Sigmoid colon (tissue), 7 donors: ENCODE results near the gene METTL26. TPM values are rescaled to one million over a fixed set of nuclear protein-coding genes. Genes with fewer than 3 reads are reported as not detected.

Source experiments
- DNase-seq: peaks from one replicate; pipeline ENCODE4 v3.0.0-alpha.2; 2019
- H3K27ac ChIP-seq, 4 donors: fragments of 200-600 bp; sonication (generic); one replicate each; pipeline ENCODE4 v1.5.1; 2016 to 2019; ENCODE audit warnings: mild to moderate bottlenecking in 1 of 4
- H3K27me3 ChIP-seq, 3 donors: fragments of 200-600 bp; sonication (generic); one replicate each; pipeline ENCODE4 v1.5.1; 2019; ENCODE audit warnings: mild to moderate bottlenecking in 1 of 3
- H3K36me3 ChIP-seq, 4 donors: fragments of 200-600 bp; sonication (generic); one replicate each; pipeline ENCODE4 v1.5.1; 2016 to 2019
- H3K4me1 ChIP-seq, 4 donors: fragments of 200-600 bp; sonication (generic); one replicate each; pipeline ENCODE4 v1.5.1; 2017 to 2019
- H3K4me3 ChIP-seq, 4 donors: fragments of 200-600 bp; sonication (generic); one replicate each; pipeline ENCODE4 v1.5.1; 2017 to 2019; ENCODE audit warnings: mild to moderate bottlenecking in 2 of 4, moderate library complexity in 1 of 4
- H3K9me3 ChIP-seq, 4 donors: fragments of 200-600 bp in 3 of 4; sonication (generic) in 3 of 4; one replicate each; pipeline versions ENCODE4 v1.5.1 to v1.6.1; 2013 to 2019
- EP300 ChIP-seq, 4 donors: sonication (generic); formaldehyde crosslinking; IDR thresholded peaks; one replicate each; pipeline ENCODE4 v1.6.1; 2017; ENCODE audit warnings: antibody characterized with exemption in 4 of 4
- POLR2A ChIP-seq, 2 donors: fragments of 450-650 bp; IDR thresholded peaks; one replicate each; pipeline ENCODE4 v1.6.1; 2016; ENCODE audit warnings: antibody characterized with exemption in 2 of 2, mild to moderate bottlenecking in 2 of 2, moderate library complexity in 2 of 2
- POLR2AphosphoS5 ChIP-seq, 4 donors: sonication (generic); formaldehyde crosslinking; IDR thresholded peaks; one replicate each; pipeline ENCODE4 v1.6.1; 2017; ENCODE audit warnings: antibody characterized with exemption in 4 of 4
- WGBS, 2 donors: extraction: QIAGEN DNeasy Blood & Tissue Kit; methylation state at CpG; one replicate each; pipeline ENCODE4 v1.1.7; 2013; 5-methylcytosine and 5-hydroxymethylcytosine counted together
- intact Hi-C: fragments of 100-400 bp; cut with DNase I; formaldehyde crosslinking; loops from one replicate; pipeline ENCODE4 v1.15.1; 2023
- polyA plus RNA-seq, 3 donors: library from polyadenylated mRNA; stranded (reverse); fragments of 200-250 nt; gene quantifications; one replicate each; pipeline ENCODE4 v1.2.3, GENCODE V29; 2013
- total RNA-seq, 4 donors: library from RNA; depleted of rRNA; stranded (reverse); fragments of >200 nt; gene quantifications; one replicate each; pipeline ENCODE4 v1.1.0, GENCODE V29; 2016
- TF ChIP-seq, protein P1 (sequence below), 4 experiments: fragments of 450-650 bp in 3 of 4; fragments of 200-600 bp in 1 of 4; IDR thresholded peaks; one replicate each; pipeline ENCODE4 v1.5.1; 2016 to 2019; ENCODE audit warnings: antibody characterized with exemption in 4 of 4, mild to moderate bottlenecking in 3 of 4, moderate library complexity in 2 of 4
- donor health status: healthy with polysubstance abuse.
- donor health status: Bipolar disorder and iron deficiency.
- donor health status: healthy.

METTL26 gene
- total and polyA plus RNA-seq, 7 donors: 79.5 to 163 (median 132) TPM

DNA sequence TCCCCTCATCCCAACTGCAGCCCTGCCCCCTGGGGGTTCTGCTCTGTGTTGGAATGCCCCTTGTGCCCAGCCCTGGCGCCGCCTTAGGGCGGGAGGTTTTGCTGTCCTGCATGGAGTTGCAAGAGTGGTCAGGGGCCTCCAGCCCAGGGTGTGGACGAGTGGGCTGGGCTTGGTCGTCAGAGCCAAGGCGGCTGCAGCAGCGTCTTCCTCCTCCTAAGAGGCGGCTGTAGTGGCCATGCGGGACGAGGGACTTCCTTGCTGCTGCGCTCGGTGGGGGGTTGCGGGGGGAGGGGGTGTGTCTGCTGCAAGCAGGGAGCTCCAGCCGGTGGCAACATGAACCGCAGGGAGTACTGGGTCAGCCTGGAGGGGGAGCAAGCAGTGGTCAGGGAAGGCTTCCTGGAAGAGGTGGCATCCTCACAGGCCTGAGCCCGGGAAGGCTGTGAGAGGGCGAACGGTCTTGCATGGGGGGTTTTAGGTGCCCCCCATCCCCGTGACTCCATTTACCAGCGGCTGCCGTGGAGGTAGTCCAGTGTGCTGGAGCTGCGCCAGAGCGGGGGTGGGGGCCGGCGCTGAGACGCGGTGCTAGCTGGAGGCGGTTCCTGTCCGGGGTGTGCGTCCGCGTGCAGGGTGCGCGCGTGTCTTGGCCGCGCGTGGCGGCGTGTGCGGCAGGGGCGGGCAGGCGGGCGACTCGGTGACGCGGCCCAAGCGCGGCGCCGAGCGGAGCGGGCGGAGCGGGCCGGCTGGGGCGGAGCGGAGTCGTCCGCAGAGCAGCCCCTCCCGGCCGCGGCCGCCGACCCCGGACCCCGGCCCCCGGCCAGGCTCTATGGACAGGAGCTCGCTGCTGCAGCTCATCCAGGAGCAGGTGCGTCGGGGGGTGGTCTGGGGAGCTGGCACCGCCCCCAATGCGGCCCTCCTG, 39.1 kb upstream of the METTL26 start, which contains the start of gene RHBDL1:
TSS of gene RHBDL1 (plus strand) at position 704 of the 916 bp plus-strand sequence. CDS start at position 824, 120 bp downstream.
- Histone ChIP-seq H3K27me3 (no peaks in the 10 kb centered on the region), H3K4me3 (peak within 1 kb of the TSS; percentile 10 to 48 (median 36)), H3K9me3 (no peaks in the 10 kb centered on the region), H3K36me3 (peaks cover 29 to 40% (median 32%) of the 10 kb centered on the region in 4 donors), H3K4me1 (peaks cover 0 to 29% (median 21%) of the 10 kb centered on the region in 4 donors), H3K27ac (peak within 1 kb of the TSS in 3 of 4 donors; percentile 38 to 41 (median 41))
- 2 to 5% methylated on average over 73 of the region's 73 CpGs for WGBS, 2 donors
- peak in 1 of 4 donors; percentile 7 for TF ChIP-seq POLR2AphosphoS5 (IDR thresholded peaks at IDR 0.05)
- TF ChIP-seq POLR2A (IDR thresholded peaks at IDR 0.05): no peak
- DNase-seq: no peak
- intact Hi-C loops: no loop called here

DNA sequence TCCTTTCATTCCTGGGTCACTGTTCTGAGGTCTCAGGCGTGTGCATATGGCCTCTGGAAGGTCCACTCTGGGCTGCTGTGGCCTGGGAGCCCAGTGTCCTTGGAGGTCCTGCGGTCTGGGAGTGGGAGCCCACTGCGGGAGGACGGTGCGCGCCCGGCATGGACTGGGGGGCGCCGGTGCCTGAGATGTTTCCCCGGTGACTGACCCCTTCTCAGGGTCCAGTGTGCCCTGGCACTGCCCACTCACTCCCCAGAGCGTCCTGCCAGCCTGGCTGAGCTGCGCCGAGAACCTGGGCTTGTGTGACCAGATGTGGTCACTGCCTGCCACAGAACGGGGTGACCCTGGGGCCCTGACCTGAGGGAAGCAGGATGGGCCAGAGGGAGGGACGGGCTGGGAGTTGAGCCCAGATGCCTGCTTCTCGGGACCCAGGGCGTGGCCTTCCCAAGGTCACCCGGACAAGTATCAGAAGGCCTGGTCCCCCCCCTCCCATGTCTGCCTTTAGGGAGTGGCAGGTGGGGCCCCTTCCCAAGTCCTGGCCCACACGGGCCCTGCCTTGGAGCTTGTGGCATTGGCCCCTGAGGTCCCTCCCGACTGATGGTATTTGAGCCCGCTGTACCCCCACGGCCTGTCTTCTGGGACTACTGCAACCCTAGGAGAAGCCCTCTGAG, 38.2 kb upstream of the METTL26 start:
- peaks cover 33 to 48% (median 39%) of the 10 kb centered on the region in 4 donors for H3K36me3 ChIP-seq
- H3K4me1 ChIP-seq: peaks cover 0 to 32% (median 21%) of the 10 kb centered on the region in 4 donors
- 73 to 85% methylated on average over 22 of the region's 22 CpGs for WGBS, 2 donors

DNA sequence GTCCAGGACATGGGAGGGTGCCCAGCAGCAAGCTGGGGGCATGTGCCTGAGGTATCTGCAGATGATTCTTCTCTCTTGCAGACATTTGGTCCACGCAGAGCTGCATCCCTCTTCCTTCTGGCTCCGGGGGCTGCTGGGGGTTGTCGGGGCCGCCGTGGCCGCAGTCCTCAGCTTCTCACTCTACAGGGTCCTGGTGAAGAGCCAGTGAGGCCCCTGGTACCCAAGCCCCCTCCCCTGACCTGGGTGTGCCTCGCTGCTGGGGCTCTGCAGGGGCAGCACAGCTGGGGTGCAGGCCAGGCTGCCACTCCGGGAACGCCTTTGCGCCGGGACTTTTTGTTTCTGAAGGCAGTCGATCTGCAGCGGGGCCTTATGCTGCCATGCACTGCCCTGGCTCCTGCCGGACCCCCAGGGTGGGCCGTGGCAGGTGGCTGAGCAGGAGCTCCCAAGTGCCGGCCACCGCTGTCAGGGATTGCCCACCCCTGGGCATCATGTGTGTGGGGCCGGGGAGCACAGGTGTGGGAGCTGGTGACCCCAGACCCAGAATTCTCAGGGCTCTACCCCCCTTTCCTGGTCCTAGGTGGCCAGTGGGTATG, 37.4 kb upstream of the METTL26 start:
- Histone ChIP-seq H3K27ac (no peak overlapping the region), H3K36me3 (peaks cover 33 to 48% (median 39%) of the 10 kb centered on the region in 4 donors), H3K4me1 (peaks cover 0 to 35% (median 26%) of the 10 kb centered on the region in 4 donors), H3K4me3 (no peak overlapping the region), H3K9me3 (no peaks in the 10 kb centered on the region), H3K27me3 (no peaks in the 10 kb centered on the region)
- TF ChIP-seq POLR2A (IDR thresholded peaks at IDR 0.05): no peak
- TF ChIP-seq, protein P1, sequence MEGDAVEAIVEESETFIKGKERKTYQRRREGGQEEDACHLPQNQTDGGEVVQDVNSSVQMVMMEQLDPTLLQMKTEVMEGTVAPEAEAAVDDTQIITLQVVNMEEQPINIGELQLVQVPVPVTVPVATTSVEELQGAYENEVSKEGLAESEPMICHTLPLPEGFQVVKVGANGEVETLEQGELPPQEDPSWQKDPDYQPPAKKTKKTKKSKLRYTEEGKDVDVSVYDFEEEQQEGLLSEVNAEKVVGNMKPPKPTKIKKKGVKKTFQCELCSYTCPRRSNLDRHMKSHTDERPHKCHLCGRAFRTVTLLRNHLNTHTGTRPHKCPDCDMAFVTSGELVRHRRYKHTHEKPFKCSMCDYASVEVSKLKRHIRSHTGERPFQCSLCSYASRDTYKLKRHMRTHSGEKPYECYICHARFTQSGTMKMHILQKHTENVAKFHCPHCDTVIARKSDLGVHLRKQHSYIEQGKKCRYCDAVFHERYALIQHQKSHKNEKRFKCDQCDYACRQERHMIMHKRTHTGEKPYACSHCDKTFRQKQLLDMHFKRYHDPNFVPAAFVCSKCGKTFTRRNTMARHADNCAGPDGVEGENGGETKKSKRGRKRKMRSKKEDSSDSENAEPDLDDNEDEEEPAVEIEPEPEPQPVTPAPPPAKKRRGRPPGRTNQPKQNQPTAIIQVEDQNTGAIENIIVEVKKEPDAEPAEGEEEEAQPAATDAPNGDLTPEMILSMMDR (IDR thresholded peaks at IDR 0.05): no peak
- 92% methylated on average over 18 of the region's 18 CpGs for WGBS, 2 donors
- DNase-seq: no peak
- intact Hi-C loops: no loop called here

More for the DNA sequence above, 38.2 kb upstream of the METTL26 start:
- TF ChIP-seq, protein P1 (IDR thresholded peaks at IDR 0.05): no peak
- TF ChIP-seq POLR2AphosphoS5 (IDR thresholded peaks at IDR 0.05) (no peak), EP300 (IDR thresholded peaks at IDR 0.05) (no peak), POLR2A (IDR thresholded peaks at IDR 0.05) (no peak)
- no peak overlapping the region for H3K4me3 ChIP-seq
- intact Hi-C loops: no loop called here
- no peak for DNase-seq
- no peaks in the 10 kb centered on the region for H3K9me3 ChIP-seq
- H3K27ac ChIP-seq: peak overlapping the region in 1 of 4 donors; percentile 38
- H3K27me3 ChIP-seq: no peaks in the 10 kb centered on the region

DNA sequence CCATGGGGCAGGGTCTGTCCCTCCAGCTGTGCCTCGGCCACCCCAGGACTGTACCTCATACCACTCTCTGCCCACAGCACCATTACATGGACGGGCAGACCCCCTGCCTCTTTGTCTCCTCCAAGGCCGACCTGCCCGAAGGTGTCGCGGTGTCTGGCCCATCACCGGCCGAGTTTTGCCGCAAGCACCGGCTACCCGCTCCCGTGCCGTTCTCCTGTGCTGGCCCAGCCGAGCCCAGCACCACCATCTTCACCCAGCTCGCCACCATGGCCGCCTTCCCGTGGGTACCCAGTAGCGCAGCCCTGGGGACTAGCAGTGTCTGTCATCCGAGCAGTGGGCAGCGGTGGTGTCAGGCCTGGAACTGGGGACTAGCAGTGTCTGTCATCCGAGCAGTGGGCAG, 36.7 kb upstream of the METTL26 start:
- no peak overlapping the region for H3K4me3 ChIP-seq
- H3K36me3 ChIP-seq: peaks cover 33 to 48% (median 39%) of the 10 kb centered on the region in 4 donors
- H3K27ac ChIP-seq: no peak overlapping the region
- DNase-seq: no peak
- no peaks in the 10 kb centered on the region for H3K27me3 ChIP-seq
- WGBS, 2 donors: 95 to 96% methylated on average over 21 of the region's 21 CpGs
- intact Hi-C loops: no loop called here
- H3K4me1 ChIP-seq: peaks cover 0 to 38% (median 28%) of the 10 kb centered on the region in 4 donors
- no peaks in the 10 kb centered on the region for H3K9me3 ChIP-seq
- TF ChIP-seq POLR2A (IDR thresholded peaks at IDR 0.05) (no peak), POLR2AphosphoS5 (IDR thresholded peaks at IDR 0.05) (no peak), EP300 (IDR thresholded peaks at IDR 0.05) (no peak)
- TF ChIP-seq, protein P1 (IDR thresholded peaks at IDR 0.05): no peak
